ENCODE results near the gene FXYD2. TPM values are rescaled to one million over a fixed set of nuclear protein-coding genes. Genes with fewer than 3 reads are reported as not detected.

Gene FXYD2
- total RNA-seq, 1 experiment from 2014 or later: not detected

GRCh38 chr11:117820071-117820470 is 4.5 kb downstream of the FXYD2 start:
- no peak overlapping the region for H3K4me3 ChIP-seq
- H3K27ac ChIP-seq: no peak overlapping the region
- H3F3A ChIP-seq (ENCODE audit: insufficient read depth, low read depth): no peaks in the 10 kb centered on the region
- BruUV-seq (replicated peaks): no TSS peak
- no peaks in the 10 kb centered on the region for H3K36me3 ChIP-seq (ENCODE audit: low read depth)
- 0 out of 2 replicates have a peak, but pooled peaks cover 6% of the 10 kb centered on the region for H3K4me1 ChIP-seq (replicated peaks; ENCODE audit: insufficient read depth)
- intact Hi-C loops (cut with micrococcal nuclease; ENCODE audit: unreplicated experiment): loop anchor here (10.0 kb wide), 1 partner anchor 745 kb away; the partner anchor contains the start of gene IFT46
- no peak for TF ChIP-seq CTCF (conservative IDR thresholded peaks at IDR 0.05)
- TF ChIP-seq EZH2 (IDR thresholded peaks at IDR 0.05; ENCODE audit: low read depth): no peak
- peaks cover 11% of the 10 kb centered on the region for H3K27me3 ChIP-seq (ENCODE audit: insufficient read depth, low read depth)
- H3K4me2 ChIP-seq: no peak overlapping the region
- H3K79me2 ChIP-seq (ENCODE audit: low read depth): no peaks in the 10 kb centered on the region
- no peak for DNase-seq
- H3K9me3 ChIP-seq (ENCODE audit: insufficient read depth, low read depth): no peaks in the 10 kb centered on the region
- ChIA-PET POLR2A (ENCODE audit: unreplicated experiment) (no interaction called here), CTCF (interaction anchor here (0.6 to 2.2 kb wide), 2 partner anchors 127 to 212 kb away, joined by 3 to 13 read pairs; no protein-coding TSS in a partner anchor)
- no peaks in the 10 kb centered on the region for H3K9me2 ChIP-seq (ENCODE audit: insufficient read depth)
- no peak overlapping the region for H2AFZ ChIP-seq
- no peaks in the 10 kb centered on the region for H4K20me1 ChIP-seq (ENCODE audit: insufficient read depth)

GRCh38 chr11:117819096-117820040 is 5.2 kb downstream of the FXYD2 start:
- Histone ChIP-seq H3K4me3 (no peak overlapping the region), H2AFZ (no peak overlapping the region), H3K9me2 (ENCODE audit: insufficient read depth) (no peaks in the 10 kb centered on the region), H3K27me3 (ENCODE audit: insufficient read depth, low read depth) (peaks cover 6% of the 10 kb centered on the region; the same call in 1 of the 2 replicates), H3K4me2 (no peak overlapping the region), H3K36me3 (ENCODE audit: low read depth) (no peaks in the 10 kb centered on the region), H4K20me1 (ENCODE audit: insufficient read depth) (no peaks in the 10 kb centered on the region), H3K27ac (no peak overlapping the region), H3K4me1 (replicated peaks; ENCODE audit: insufficient read depth) (0 out of 2 replicates have a peak, but pooled peaks cover 6% of the 10 kb centered on the region), H3K9me3 (ENCODE audit: insufficient read depth, low read depth) (no peaks in the 10 kb centered on the region), H3F3A (ENCODE audit: insufficient read depth, low read depth) (no peaks in the 10 kb centered on the region), H3K79me2 (ENCODE audit: low read depth) (no peaks in the 10 kb centered on the region)
- BruUV-seq (replicated peaks): no TSS peak
- intact Hi-C loops (cut with micrococcal nuclease; ENCODE audit: unreplicated experiment): loop anchor here (1.0 to 10.0 kb wide), 3 partner anchors 234 to 745 kb away; partner anchors contain the start of gene IFT46
- peak; percentile 63 to 69 for DNase-seq
- CTCF ChIA-PET: interaction anchor here (0.6 to 2.2 kb wide), 4 partner anchors 128 to 393 kb away, joined by 3 to 13 read pairs (median 4); no protein-coding TSS in a partner anchor
- TF ChIP-seq EZH2 (IDR thresholded peaks at IDR 0.05; ENCODE audit: low read depth): no peak
- TF ChIP-seq CTCF (conservative IDR thresholded peaks at IDR 0.05): peak; percentile 86
- POLR2A ChIA-PET (ENCODE audit: unreplicated experiment): interaction anchor here (0.5 kb wide), 1 partner anchor 1248 kb away, joined by 3 read pairs; the partner anchor contains the start of gene VPS11

- CTCF ChIA-PET: interaction anchor here (0.6 to 3.1 kb wide), 10 partner anchors 9 to 762 kb away, joined by 3 to 22 read pairs (median 4); no protein-coding TSS in a partner anchor
- BruUV-seq (replicated peaks): no TSS peak
- H3K9me3 ChIP-seq (ENCODE audit: insufficient read depth, low read depth): no peaks in the 10 kb centered on the region
- no peak overlapping the region for H3K4me3 ChIP-seq
- H3F3A ChIP-seq (ENCODE audit: insufficient read depth, low read depth): no peaks in the 10 kb centered on the region
- intact Hi-C loops (cut with micrococcal nuclease; ENCODE audit: unreplicated experiment): loop anchor here (2.0 kb wide), 1 partner anchor 327 kb away; no protein-coding TSS in a partner anchor
- POLR2A ChIA-PET (ENCODE audit: unreplicated experiment): interaction anchor here (0.5 kb wide), 1 partner anchor 1249 kb away, joined by 3 read pairs; the partner anchor contains the start of gene VPS11
- DNase-seq: no peak
- H3K4me1 ChIP-seq (replicated peaks; ENCODE audit: insufficient read depth): 0 out of 2 replicates have a peak, but pooled peaks cover 6% of the 10 kb centered on the region
- no peak overlapping the region for H3K4me2 ChIP-seq
- H3K27ac ChIP-seq: no peak overlapping the region
- TF ChIP-seq EZH2 (IDR thresholded peaks at IDR 0.05; ENCODE audit: low read depth) (no peak), CTCF (conservative IDR thresholded peaks at IDR 0.05) (peak; percentile 21; the same call in 1 of the 2 replicates)
- no peaks in the 10 kb centered on the region for H3K27me3 ChIP-seq (ENCODE audit: insufficient read depth, low read depth)
- no peaks in the 10 kb centered on the region for H3K9me2 ChIP-seq (ENCODE audit: insufficient read depth)
- no peaks in the 10 kb centered on the region for H3K79me2 ChIP-seq (ENCODE audit: low read depth)
- no peaks in the 10 kb centered on the region for H4K20me1 ChIP-seq (ENCODE audit: insufficient read depth)
- H3K36me3 ChIP-seq (ENCODE audit: low read depth): no peaks in the 10 kb centered on the region
- no peak overlapping the region for H2AFZ ChIP-seq
Measured at GRCh38 chr11:117818041-117818873, 6.3 kb downstream of the FXYD2 start.

Measured in PC-9 (cell line).